CD4-positive, alpha-beta T cell treated with Interleukin-15 for 4 hours (primary cell): ENCODE measurements around the gene TCTN1.
A peak's percentile ranks its signal among the peaks of the same experiment; 100 is the strongest.
"Not testable (repeated sequence)": the region's sequence is repeated elsewhere in the genome, so short reads cannot be mapped to it uniquely, and the experiment has no call there.

Experiments
- DNase-seq: peaks from one replicate; pipeline ENCODE4 v3.0.0-alpha.2; 2020; ENCODE audit warnings: low spot score

The TCTN1 gene

DNA sequence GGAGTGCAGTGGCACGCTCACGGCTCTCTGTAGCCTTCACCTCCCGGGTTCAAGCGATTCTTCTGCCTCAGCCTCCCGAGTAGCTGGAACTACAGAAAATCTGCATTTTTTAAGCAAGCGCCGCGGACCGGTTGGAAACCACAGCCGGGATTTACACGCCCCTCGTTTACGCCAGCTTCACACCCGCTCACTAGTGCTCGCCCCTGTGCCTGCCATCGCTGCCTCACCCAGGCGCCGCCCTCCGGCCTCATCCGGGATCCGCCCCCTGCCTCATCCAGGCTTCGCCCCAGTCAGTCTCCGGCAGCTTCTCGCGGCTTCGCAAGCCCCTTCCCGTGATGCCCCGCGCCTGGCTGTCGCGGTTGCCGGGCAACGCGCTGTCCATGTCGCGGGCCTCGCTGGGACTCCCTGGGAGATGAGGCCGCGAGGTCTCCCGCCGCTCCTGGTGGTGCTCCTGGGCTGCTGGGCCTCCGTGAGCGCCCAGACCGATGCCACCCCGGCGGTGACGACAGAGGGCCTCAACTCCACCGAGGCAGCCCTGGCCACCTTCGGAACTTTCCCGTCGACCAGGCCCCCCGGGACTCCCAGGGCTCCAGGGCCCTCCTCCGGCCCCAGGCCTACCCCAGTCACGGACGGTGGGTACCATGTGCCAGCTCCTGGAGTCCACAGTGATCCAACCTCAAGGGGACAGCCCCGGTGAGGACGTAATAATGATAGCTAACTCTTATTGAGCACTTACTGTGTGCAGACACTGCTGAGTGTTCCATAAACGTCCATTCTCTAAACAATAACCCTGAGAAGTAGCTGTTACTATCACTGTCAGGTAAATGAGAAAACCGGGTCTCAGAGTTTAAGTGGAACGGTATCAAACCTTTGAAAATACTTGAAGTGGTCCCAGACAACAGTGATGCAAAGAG lies at the start of gene TCTN1:
TCTN1 (plus strand) TSS at position 359 of the 914 bp plus-strand sequence; CDS start at position 413, 54 bp downstream.
- DNase-seq, result peak; percentile 95

DNA sequence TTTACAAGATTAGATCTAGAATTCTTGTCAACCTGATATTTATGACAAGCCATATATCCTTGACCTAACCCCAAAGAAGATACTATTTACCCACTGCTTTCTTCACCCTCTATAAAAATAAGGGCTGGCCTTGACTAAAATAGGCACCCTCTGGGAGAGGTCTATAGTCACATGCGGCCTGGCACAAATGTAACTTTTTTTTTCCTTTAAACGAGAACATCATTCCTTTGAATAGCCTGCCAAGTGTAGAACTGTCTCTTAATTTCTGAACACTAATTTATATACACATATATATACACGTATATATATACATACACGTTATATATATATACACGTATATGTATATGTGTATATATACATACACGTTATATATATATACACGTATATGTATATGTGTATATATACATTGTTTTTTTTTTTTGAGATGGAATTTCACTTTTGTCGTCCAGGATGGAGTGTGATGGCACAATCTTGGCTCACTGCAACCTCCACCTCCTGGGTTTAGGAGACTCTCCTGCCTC lies 49.4 kb upstream of the TCTN1 start:
- no peak for DNase-seq

DNA sequence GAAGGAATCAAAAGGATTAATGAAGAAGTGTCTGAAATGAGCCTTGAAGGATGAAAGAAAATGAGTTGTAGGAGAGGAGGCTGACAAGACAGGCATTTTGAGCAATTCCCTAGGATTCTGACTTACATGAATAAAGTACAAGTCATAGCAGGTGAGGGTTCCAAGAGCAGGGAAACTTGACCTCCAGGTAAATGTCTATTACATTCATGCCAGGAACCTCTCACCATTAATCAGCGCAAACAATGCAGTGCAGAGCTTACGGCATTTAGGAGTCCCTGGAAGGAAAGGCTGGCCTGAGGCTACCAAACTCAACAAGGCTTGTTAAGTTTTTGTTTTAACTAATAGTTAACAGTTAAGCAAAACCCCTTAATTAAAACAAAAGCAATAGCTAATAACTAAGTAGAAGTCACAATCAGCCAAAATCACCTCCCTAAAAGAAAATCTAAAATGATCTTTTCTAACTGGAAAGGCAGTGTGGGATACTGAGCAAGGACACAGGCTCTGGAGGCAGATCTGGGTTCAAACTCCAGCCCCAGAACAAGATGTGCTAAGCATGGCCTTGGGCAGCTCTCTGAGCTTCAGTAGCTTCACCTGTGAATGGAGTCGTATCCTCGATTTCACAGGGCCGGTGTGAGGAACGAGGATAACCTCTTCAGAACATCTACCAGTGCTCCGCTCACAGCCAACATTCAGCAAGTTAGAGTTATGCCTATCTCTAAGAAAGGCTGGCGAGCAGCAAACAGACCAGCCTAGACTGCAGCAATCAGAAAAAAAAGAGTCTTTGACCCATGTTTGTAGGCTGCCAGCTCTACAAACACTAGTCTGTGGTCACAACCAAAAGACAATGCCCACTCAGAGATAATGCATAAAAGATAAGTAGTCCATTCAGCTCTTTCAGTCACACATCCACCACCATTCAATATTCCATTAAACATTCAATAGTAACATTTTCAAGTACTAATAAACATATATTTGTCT lies 47.7 kb upstream of the TCTN1 start:
- DNase-seq, result no peak

GRCh38 chr12:110566993-110567392 lies 46.9 kb upstream of the TCTN1 start:
- no peak for DNase-seq

- DNase-seq, result no peak
Measured at GRCh38 chr12:110568752-110569151, 45.2 kb upstream of the TCTN1 start.

DNA sequence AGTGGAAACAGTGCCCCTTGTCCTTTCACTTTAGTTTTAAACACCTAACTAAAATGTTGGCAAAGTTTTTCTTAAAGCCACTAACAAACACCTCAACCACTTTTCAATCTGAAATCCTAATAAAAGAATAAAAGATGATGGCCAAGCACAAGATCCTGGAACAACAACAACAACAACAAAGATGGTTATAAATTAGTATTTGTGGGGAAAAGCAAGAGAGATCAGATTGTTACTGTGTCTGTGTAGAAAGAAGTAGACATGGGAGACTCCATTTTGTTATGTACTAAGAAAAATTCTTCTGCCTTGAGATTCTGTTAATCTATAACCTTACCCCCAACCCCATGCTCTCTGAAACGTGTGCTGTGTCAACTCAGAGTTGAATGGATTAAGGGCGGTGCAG lies 44.1 kb upstream of the TCTN1 start:
- not testable (repeated sequence) for DNase-seq

GRCh38 chr12:110570798-110571197 lies 43.1 kb upstream of the TCTN1 start:
- not testable (repeated sequence) for DNase-seq

GRCh38 chr12:110574044-110574443 lies 39.9 kb upstream of the TCTN1 start:
- no peak for DNase-seq

- DNase-seq, result not testable (repeated sequence)
Measured at GRCh38 chr12:110574717-110575230, 39.2 kb upstream of the TCTN1 start.

GRCh38 chr12:110575326-110575725 lies 38.6 kb upstream of the TCTN1 start:
- no peak for DNase-seq

DNA sequence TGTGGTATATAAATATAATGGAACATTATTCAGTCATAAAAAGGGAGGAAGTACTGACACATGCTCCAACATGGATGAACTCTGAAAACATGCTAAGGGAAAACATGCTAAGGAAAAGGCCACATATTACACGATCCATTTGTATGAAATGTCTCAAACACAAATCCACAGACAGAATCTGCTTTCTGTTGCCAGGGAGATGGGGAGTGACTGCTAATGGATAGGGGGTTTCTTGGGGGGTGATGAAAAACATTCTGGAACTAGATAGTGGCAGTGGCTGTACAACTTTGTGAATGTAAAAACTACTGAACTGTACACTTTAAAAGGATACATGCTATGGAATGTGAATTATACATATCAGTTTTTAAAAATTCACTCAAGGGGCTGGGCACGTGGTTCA lies 37.4 kb upstream of the TCTN1 start:
- DNase-seq, result no peak

DNA sequence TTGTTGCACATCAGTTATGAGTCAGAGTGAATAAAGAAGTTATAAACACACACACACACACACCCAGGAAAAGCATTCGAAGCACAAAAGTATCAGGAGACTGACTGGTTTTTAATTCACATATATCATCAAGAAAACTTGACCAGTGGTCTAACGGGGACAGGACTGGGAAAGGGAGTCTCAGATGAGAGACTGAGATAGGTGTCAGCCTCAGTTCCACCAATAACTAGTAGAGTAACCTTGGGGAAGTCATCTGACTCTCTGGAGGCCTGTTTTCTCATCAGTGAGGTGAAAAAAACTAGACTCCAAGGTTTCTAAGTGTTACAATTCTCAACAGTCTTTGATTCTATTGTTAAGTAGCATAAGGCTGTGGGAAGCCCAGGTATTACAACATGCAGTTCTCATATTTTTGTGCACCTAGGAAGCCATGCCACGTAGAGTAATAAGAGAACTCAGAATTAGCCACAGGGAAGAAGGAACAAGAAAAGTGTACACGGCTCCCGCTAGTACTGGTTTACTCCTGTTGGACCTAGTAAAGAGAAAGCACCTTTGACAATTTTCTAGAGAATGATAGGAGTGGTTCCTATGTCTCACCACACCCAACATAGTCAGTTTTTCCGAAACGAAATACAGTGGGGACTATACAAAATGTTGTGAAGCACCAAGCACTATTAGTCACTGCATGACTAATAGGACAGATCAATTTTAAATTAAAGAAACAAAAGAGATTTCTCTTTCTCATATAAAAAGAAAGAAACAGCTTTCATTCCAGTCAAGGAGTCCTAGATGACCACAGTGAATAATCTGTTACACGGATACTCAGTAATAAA lies 35.9 kb upstream of the TCTN1 start:
- peak; percentile 88 for DNase-seq

GRCh38 chr12:110578694-110579534 lies 35.0 kb upstream of the TCTN1 start:
- peak; percentile 68 for DNase-seq

DNA sequence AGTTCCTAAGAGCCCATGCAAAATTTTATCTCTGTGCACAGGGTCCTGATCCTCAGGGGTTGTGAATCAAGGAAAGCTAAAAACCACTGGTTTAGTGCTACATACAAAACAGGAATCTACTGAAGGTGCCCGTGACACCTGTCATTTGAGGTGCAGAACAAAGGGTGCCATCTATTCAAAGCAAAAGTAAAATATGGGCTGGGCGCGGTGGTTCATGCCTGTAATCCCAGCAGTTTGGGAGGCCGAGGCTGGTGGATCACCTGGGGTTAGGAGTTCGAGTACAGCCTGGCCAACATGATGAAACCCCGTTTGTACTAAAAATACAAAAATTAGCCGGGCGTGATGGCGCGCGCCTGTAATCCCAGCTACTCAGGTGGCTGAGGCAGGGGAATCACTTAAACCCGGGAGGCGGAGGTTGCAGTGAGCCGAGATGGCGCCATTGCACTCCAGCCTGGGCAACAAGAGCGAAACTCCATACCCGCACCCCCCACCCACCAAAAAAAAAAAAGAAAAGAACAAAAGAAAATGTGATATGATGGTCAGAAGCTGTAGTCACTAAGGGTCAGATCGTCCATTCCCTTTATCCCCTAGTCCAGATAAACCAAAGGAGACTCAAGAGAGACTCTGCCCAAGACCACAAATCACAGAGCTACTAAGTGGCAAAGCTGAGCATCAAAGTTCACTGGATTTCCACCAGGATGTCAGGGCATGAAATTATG lies 34.2 kb upstream of the TCTN1 start:
- DNase-seq, result no peak

DNA sequence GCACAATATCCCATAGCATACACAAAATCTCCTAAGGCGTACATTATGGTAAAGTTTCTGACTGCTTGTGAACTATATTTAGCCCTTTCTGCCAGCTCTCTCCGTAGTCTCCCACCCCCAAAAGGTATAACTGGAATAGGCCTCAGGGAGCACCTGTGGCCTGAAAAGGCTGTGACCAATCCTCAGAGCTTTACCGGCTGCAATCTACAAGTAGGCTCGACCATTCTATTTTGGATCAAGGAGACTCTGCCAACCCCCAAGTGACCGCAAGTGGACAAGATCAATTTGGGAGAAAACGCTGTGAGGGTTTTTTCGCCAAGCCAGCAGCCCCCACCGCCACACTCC lies 32.0 kb upstream of the TCTN1 start:
- no peak for DNase-seq

- DNase-seq, result peak; percentile 78
Measured at GRCh38 chr12:110582276-110583136, 31.4 kb upstream of the TCTN1 start.

GRCh38 chr12:110583137-110584059 lies 30.5 kb upstream of the TCTN1 start, which contains the start of gene PPTC7:
PPTC7 (minus strand) TSS chr12:110583318; CDS start chr12:110583031, 287 bp downstream.
- DNase-seq, result peak; percentile 98
